IPS-NIHi11 (cell line): Measurements from ENCODE around the gene YY1.
"Not testable (repeated sequence)": the region's sequence is repeated elsewhere in the genome, so short reads cannot be mapped to it uniquely, and the experiment has no call there.

ENCODE experiments used
- DNase-seq: peaks from one replicate; pipeline ENCODE4 v3.0.0; 2012; ENCODE audit warnings: mixed read lengths, low spot score

YY1 gene

GRCh38 chr14:100238419-100239210, at the start of gene YY1:
Gene YY1 (plus strand): TSS chr14:100239144. CDS start chr14:100239245, 101 bp downstream.
- peak; percentile 98 for DNase-seq

GRCh38 chr14:100190126-100190525, 48.8 kb upstream of the YY1 start:
- DNase-seq, result no peak

- no peak for DNase-seq
Measured at GRCh38 chr14:100191584-100192249, 47.2 kb upstream of the YY1 start.

- DNase-seq, result no peak
Measured at GRCh38 chr14:100192250-100192671, 46.7 kb upstream of the YY1 start.

GRCh38 chr14:100192672-100193416, 46.1 kb upstream of the YY1 start:
- DNase-seq, result peak; percentile 100

- DNase-seq, result no peak
Measured at GRCh38 chr14:100193417-100194357, 45.3 kb upstream of the YY1 start.

GRCh38 chr14:100199240-100199860, 39.6 kb upstream of the YY1 start:
- no peak for DNase-seq

GRCh38 chr14:100200311-100200710, 38.6 kb upstream of the YY1 start:
- DNase-seq, result no peak

GRCh38 chr14:100201701-100202100, 37.2 kb upstream of the YY1 start:
- DNase-seq, result no peak

GRCh38 chr14:100202712-100203111, 36.2 kb upstream of the YY1 start:
- DNase-seq, result no peak

- no peak for DNase-seq
Measured at GRCh38 chr14:100203146-100203545, 35.8 kb upstream of the YY1 start.

GRCh38 chr14:100203962-100204834, 34.7 kb upstream of the YY1 start:
- no peak for DNase-seq

- DNase-seq, result not testable (repeated sequence)
Measured at GRCh38 chr14:100204835-100205167, 34.1 kb upstream of the YY1 start.

GRCh38 chr14:100207588-100207987, 31.4 kb upstream of the YY1 start:
- not testable (repeated sequence) for DNase-seq

- DNase-seq, result not testable (repeated sequence)
Measured at GRCh38 chr14:100208136-100208535, 30.8 kb upstream of the YY1 start.

- no peak for DNase-seq
Measured at GRCh38 chr14:100211366-100211765, 27.6 kb upstream of the YY1 start.

- DNase-seq, result no peak
Measured at GRCh38 chr14:100211893-100212292, 27.1 kb upstream of the YY1 start.

- DNase-seq, result no peak
Measured at GRCh38 chr14:100212476-100213333, 26.2 kb upstream of the YY1 start.

GRCh38 chr14:100213587-100213955, 25.4 kb upstream of the YY1 start:
- DNase-seq, result no peak
